Measurements from ENCODE around the gene NDUFS8. TPM values are rescaled to one million over a fixed set of nuclear protein-coding genes. Genes with fewer than 3 reads are reported as not detected.
A peak's percentile ranks its signal among the peaks of the same experiment; 100 is the strongest.

Gene NDUFS8
- total and polyA plus RNA-seq, 2 of the 13 experiments (the other 11 are each of a cell fraction or from before 2014, with no cell fraction given), result 96.7 to 158 TPM

DNA sequence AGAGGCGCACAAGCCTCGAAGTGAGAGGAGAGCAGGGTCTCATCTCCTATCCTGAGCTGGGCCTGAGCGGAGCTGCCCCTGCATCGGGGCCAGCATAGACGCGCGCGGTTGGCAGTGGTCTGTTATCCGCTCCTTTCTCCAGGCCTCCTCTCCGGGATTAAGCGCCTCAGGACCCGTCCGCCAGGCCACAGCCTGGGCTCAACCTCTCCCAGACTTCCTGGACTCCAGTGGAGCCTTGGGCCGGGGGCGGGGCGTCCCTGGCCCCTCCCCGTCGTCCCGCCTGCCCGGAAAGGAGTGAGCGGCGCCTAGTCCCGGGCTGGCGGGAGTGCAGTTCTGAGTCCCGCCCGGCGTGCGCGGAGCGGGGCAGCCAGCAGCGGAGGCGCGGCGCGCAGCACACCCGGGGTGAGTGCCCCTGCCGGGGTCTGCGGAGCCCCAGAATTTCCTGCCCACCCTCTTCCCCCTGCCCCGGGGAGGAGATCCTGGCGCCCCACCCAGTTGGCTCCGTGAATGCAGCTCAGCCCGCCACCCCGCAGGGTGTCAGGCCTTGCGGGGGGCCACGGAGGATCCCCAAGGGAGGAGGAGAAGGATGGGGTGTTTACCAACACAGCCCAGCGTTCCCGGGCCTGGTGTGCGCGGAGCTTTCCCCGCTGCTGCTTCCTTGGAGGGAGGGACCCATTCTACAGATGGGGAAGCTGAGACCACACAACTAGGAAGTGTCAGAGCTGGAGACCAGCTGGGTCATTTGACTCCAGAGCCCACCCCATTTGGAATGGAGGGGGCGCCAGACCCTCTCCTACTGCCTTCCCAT is 8.4 kb downstream of the NDUFS8 start, which contains the start of gene TCIRG1 (continued):
- TF ChIP-seq DPF2 (CRISPR knock-in tag; IDR thresholded peaks at IDR 0.05; ENCODE audit: borderline replicate concordance, low read depth) (no peak), DMTF1 (CRISPR knock-in tag; IDR thresholded peaks at IDR 0.05) (no peak), ZNF124 (CRISPR knock-in tag; IDR thresholded peaks at IDR 0.05) (no peak), ATAD3A (CRISPR knock-in tag; IDR thresholded peaks at IDR 0.05) (no peak), POLR2A (IDR thresholded peaks at IDR 0.05; ENCODE audit: insufficient read depth in 1 of 2, low read depth in 2 of 2, low read length in 2 of 2) (peak in 1 of 2 experiments; percentile 74; a peak in 2 of 4 replicates), TMF1 (CRISPR knock-in tag; IDR thresholded peaks at IDR 0.05; ENCODE audit: low read depth) (no peak), SMAD3 (CRISPR knock-in tag; IDR thresholded peaks at IDR 0.05) (peak; percentile 40; the same call in 1 of the 2 replicates), CHD4 (IDR thresholded peaks at IDR 0.05; ENCODE audit: borderline replicate concordance, low read length) (peak; percentile 83; the same call in 1 of the 2 replicates), ZNF101 (CRISPR knock-in tag; IDR thresholded peaks at IDR 0.05; ENCODE audit: borderline replicate concordance, low read depth) (no peak), PITX1 (CRISPR knock-in tag; IDR thresholded peaks at IDR 0.05) (no peak), CCAR2 (optimal IDR thresholded peaks at IDR 0.05; ENCODE audit: low read depth, low read length) (no peak), KDM5A (IDR thresholded peaks at IDR 0.05; ENCODE audit: borderline replicate concordance, low read length) (peak; percentile 26; the same call in 1 of the 2 replicates), SATB2 (CRISPR knock-in tag; IDR thresholded peaks at IDR 0.05) (no peak)
- TF ChIP-seq, protein P1, sequence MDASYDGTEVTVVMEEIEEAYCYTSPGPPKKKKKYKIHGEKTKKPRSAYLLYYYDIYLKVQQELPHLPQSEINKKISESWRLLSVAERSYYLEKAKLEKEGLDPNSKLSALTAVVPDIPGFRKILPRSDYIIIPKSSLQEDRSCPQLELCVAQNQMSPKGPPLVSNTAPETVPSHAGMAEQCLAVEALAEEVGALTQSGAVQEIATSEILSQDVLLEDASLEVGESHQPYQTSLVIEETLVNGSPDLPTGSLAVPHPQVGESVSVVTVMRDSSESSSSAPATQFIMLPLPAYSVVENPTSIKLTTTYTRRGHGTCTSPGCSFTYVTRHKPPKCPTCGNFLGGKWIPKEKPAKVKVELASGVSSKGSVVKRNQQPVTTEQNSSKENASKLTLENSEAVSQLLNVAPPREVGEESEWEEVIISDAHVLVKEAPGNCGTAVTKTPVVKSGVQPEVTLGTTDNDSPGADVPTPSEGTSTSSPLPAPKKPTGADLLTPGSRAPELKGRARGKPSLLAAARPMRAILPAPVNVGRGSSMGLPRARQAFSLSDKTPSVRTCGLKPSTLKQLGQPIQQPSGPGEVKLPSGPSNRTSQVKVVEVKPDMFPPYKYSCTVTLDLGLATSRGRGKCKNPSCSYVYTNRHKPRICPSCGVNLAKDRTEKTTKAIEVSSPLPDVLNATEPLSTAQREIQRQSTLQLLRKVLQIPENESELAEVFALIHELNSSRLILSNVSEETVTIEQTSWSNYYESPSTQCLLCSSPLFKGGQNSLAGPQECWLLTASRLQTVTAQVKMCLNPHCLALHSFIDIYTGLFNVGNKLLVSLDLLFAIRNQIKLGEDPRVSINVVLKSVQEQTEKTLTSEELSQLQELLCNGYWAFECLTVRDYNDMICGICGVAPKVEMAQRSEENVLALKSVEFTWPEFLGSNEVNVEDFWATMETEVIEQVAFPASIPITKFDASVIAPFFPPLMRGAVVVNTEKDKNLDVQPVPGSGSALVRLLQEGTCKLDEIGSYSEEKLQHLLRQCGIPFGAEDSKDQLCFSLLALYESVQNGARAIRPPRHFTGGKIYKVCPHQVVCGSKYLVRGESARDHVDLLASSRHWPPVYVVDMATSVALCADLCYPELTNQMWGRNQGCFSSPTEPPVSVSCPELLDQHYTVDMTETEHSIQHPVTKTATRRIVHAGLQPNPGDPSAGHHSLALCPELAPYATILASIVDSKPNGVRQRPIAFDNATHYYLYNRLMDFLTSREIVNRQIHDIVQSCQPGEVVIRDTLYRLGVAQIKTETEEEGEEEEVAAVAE (CRISPR knock-in tag; IDR thresholded peaks at IDR 0.05; ENCODE audit: borderline replicate concordance), result no peak
- TF ChIP-seq, protein P2, sequence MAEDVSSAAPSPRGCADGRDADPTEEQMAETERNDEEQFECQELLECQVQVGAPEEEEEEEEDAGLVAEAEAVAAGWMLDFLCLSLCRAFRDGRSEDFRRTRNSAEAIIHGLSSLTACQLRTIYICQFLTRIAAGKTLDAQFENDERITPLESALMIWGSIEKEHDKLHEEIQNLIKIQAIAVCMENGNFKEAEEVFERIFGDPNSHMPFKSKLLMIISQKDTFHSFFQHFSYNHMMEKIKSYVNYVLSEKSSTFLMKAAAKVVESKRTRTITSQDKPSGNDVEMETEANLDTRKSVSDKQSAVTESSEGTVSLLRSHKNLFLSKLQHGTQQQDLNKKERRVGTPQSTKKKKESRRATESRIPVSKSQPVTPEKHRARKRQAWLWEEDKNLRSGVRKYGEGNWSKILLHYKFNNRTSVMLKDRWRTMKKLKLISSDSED (CRISPR knock-in tag; IDR thresholded peaks at IDR 0.05), result no peak
- TF ChIP-seq, protein P3, sequence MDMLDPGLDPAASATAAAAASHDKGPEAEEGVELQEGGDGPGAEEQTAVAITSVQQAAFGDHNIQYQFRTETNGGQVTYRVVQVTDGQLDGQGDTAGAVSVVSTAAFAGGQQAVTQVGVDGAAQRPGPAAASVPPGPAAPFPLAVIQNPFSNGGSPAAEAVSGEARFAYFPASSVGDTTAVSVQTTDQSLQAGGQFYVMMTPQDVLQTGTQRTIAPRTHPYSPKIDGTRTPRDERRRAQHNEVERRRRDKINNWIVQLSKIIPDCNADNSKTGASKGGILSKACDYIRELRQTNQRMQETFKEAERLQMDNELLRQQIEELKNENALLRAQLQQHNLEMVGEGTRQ (IDR thresholded peaks at IDR 0.05; ENCODE audit: low read depth, low read length), result no peak
- TF ChIP-seq, protein P3 (CRISPR knock-in tag; IDR thresholded peaks at IDR 0.05; ENCODE audit: borderline replicate concordance), result 0 out of 2 replicates have a peak, but pooled peaks have one; percentile 2
